Keratinocyte (primary cell): ENCODE data around the gene WNK2.

Experiments used
- CTCF ChIP-seq, 3 experiments: IDR thresholded peaks in 1 of 3; conservative IDR thresholded peaks in 1 of 3; optimal IDR thresholded peaks in 1 of 3; 2 replicates in 2 of 3; 3 replicates in 1 of 3; pipeline versions ENCODE3 to v1.5.1; 2011; ENCODE audit warnings: low read length in 3 of 3, mild to moderate bottlenecking in 3 of 3, moderate library complexity in 2 of 3, control low read depth in 1 of 3, inconsistent platforms in 1 of 3; ENCODE audit not compliant: insufficient read depth in 2 of 3; ENCODE audit errors: extremely low read depth in 1 of 3
- EZH2 ChIP-seq: IDR thresholded peaks from one replicate; pipeline ENCODE4 v1.6.1; 2012; ENCODE audit warnings: inconsistent platforms, mild to moderate bottlenecking, low read length, moderate library complexity

GRCh38 chr9:93300175-93300572 lies 116.2 kb downstream of the WNK2 start:
- TF ChIP-seq CTCF (optimal IDR thresholded peaks at IDR 0.05 in 1 of 3, IDR thresholded peaks at IDR 0.05 in 1 of 3, conservative IDR thresholded peaks at IDR 0.05 in 1 of 3; ENCODE audit: extremely low read depth in 1 of 3, insufficient read depth in 2 of 3, low read length in 3 of 3) (no peak), EZH2 (no peak)
